HCT116 (cell line): Measurements from ENCODE around the gene ASS1. TPM values are rescaled to one million over a fixed set of nuclear protein-coding genes. Genes with fewer than 3 reads are reported as not detected.

Experiments
- ATAC-seq: fragments of 200-7000 bp; cut with Tn5 transposase; 2 replicates; pipeline ENCODE4 v1.9.1; 2020; ENCODE audit warnings: mild to moderate bottlenecking, moderate library complexity
- BruUV-seq: library from RNA; stranded (reverse); fragments of 400-500 nt; replicated peaks from 2 replicates; lab custom pipeline; 2021; lab: Mats Ljungman, UMichigan
- CTCF ChIA-PET: fragments of 300-600 bp; sonication (Branson Sonifier 250); formaldehyde crosslinking; loops from one replicate; lab custom pipeline; 2021; ENCODE audit warnings: antibody characterized with exemption; lab: Charles Lee
- POLR2A ChIA-PET: fragments of 300-600, 350-600 bp; sonication (Branson Sonifier 250); formaldehyde crosslinking; loops from one replicate; lab custom pipeline; 2021; ENCODE audit warnings: antibody characterized with exemption; lab: Charles Lee
- RAD21 ChIA-PET, 2 experiments: fragments of 300-600 bp; sonication (Branson Sonifier 250); formaldehyde crosslinking; loops; one replicate each; lab custom pipeline; 2023; ENCODE audit warnings: low total read pairs in 2 of 2; ENCODE audit not compliant: uncharacterized antibody in 2 of 2, unreplicated experiment in 2 of 2, low non-redundant PET in 1 of 2; lab: Charles Lee
- DNase-seq: peaks from one replicate; pipeline ENCODE4 v3.0.0-alpha.2; 2010; ENCODE audit warnings: low read depth, low spot score
- H2AFZ ChIP-seq: fragments of 200-600 bp; shearing (Covaris generic), sonication (generic); 2 replicates; pipeline ENCODE4 v1.6.1; 2017; ENCODE audit warnings: low read depth, mixed run types, mixed read lengths, antibody characterized with exemption, low read length; ENCODE audit not compliant: poor library complexity, severe bottlenecking
- H3K27ac ChIP-seq: 2 replicates; pipeline ENCODE4 v1.5.1; 2012; ENCODE audit warnings: low read depth, low read length
- H3K27me3 ChIP-seq: fragments of 200-600 bp; sonication (generic); 2 replicates; pipeline ENCODE4 v1.6.1; 2016; ENCODE audit warnings: mixed run types, low read length, mixed read lengths; ENCODE audit not compliant: insufficient read depth
- H3K36me3 ChIP-seq, 2 experiments: fragments of 200-500 bp in 1 of 2; fragments of 200-600 bp in 1 of 2; sonication (Bioruptor generic) in 1 of 2; sonication (generic) in 1 of 2; 2 replicates each; pipeline versions ENCODE4 v1.5.1 to v1.6.1; 2014 to 2016; ENCODE audit warnings: low read length in 2 of 2, inconsistent platforms in 1 of 2, mixed read lengths in 1 of 2, mixed run types in 1 of 2; ENCODE audit not compliant: insufficient read depth in 2 of 2, control insufficient read depth in 1 of 2
- H3K4me1 ChIP-seq, 2 experiments: fragments of 200-600 bp in 1 of 2; sonication (generic) in 1 of 2; 2 replicates each; pipeline versions ENCODE4 v1.5.1 to v1.6.1; 2012 to 2017; ENCODE audit warnings: low read length in 2 of 2, inconsistent platforms in 1 of 2, mild to moderate bottlenecking in 1 of 2, mixed read lengths in 1 of 2, mixed run types in 1 of 2, moderate library complexity in 1 of 2; ENCODE audit not compliant: insufficient read depth in 2 of 2, control insufficient read depth in 1 of 2
- H3K4me2 ChIP-seq: fragments of 200-600 bp; sonication (generic); 2 replicates; pipeline ENCODE4 v1.6.1; 2017; ENCODE audit warnings: mixed run types, low read length, mixed read lengths
- H3K4me3 ChIP-seq, 2 experiments: fragments of 200-600 bp in 1 of 2; sonication (generic) in 1 of 2; replicated peaks in 1 of 2; 2 replicates each; pipeline ENCODE4 v1.5.1; 2011 to 2016; ENCODE audit warnings: low read length in 2 of 2, control low read depth in 1 of 2, low read depth in 1 of 2, mild to moderate bottlenecking in 1 of 2, mixed read lengths in 1 of 2, mixed run types in 1 of 2
- H3K79me2 ChIP-seq: fragments of 200-600 bp; sonication (generic); 2 replicates; pipeline ENCODE4 v1.6.1; 2017; ENCODE audit warnings: mild to moderate bottlenecking, mixed run types, low read length, moderate library complexity, mixed read lengths; ENCODE audit not compliant: insufficient read depth
- H3K9ac ChIP-seq: fragments of 200-600 bp; sonication (generic); 2 replicates; pipeline ENCODE4 v1.6.1; 2016; ENCODE audit warnings: low read length, mixed read lengths
- H3K9me2 ChIP-seq: fragments of 200-600 bp; sonication (generic), shearing (Covaris generic); 2 replicates; pipeline ENCODE4 v1.6.1; 2017; ENCODE audit warnings: mixed run types, mild to moderate bottlenecking, moderate library complexity; ENCODE audit not compliant: insufficient read depth
- H3K9me3 ChIP-seq, 2 experiments: fragments of 200-500 bp in 1 of 2; fragments of 200-600 bp in 1 of 2; sonication (Bioruptor generic) in 1 of 2; sonication (generic) in 1 of 2; 2 replicates each; pipeline ENCODE4 v1.6.1; 2014 to 2017; ENCODE audit warnings: low read length in 2 of 2, mixed read lengths in 2 of 2, inconsistent platforms in 1 of 2, low read depth in 1 of 2, mild to moderate bottlenecking in 1 of 2, mixed run types in 1 of 2, moderate library complexity in 1 of 2; ENCODE audit not compliant: control insufficient read depth in 1 of 2, insufficient read depth in 1 of 2
- H4K20me1 ChIP-seq: fragments of 200-600 bp; sonication (generic), shearing (Covaris generic); 2 replicates; pipeline ENCODE4 v1.6.1; 2017; ENCODE audit warnings: mixed run types, mild to moderate bottlenecking, moderate library complexity; ENCODE audit not compliant: insufficient read depth
- ATF3 ChIP-seq: IDR thresholded peaks from 2 replicates; pipeline ENCODE4 v1.6.1; 2012
- CBX3 ChIP-seq: IDR thresholded peaks from 2 replicates; pipeline ENCODE4 v1.6.1; 2012; ENCODE audit warnings: low read depth
- CEBPB ChIP-seq: IDR thresholded peaks from 2 replicates; pipeline ENCODE4 v1.6.1; 2012; ENCODE audit warnings: low read depth
- ELF1 ChIP-seq: IDR thresholded peaks from 2 replicates; pipeline ENCODE4 v1.6.1; 2012; ENCODE audit warnings: low read depth, borderline replicate concordance
- EZH2 ChIP-seq: fragments of 200-600 bp; sonication (generic); IDR thresholded peaks from 2 replicates; pipeline ENCODE4 v1.6.1; 2017; ENCODE audit warnings: antibody characterized with exemption, mixed run types
- EZH2phosphoT487 ChIP-seq: fragments of 200-600 bp; IDR thresholded peaks from 2 replicates; pipeline ENCODE4 v1.6.1; 2018; ENCODE audit warnings: antibody characterized with exemption, borderline replicate concordance
- MAX ChIP-seq: IDR thresholded peaks from 2 replicates; pipeline ENCODE4 v1.6.1; 2012
- POLR2AphosphoS5 ChIP-seq: IDR thresholded peaks from 2 replicates; pipeline ENCODE4 v1.6.1; 2011; ENCODE audit warnings: mild to moderate bottlenecking, low read depth, low read length, moderate library complexity
- RAD21 ChIP-seq: IDR thresholded peaks from 2 replicates; pipeline ENCODE4 v1.6.1; 2012; ENCODE audit warnings: low read depth, mild to moderate bottlenecking
- REST ChIP-seq: IDR thresholded peaks from 2 replicates; pipeline ENCODE4 v1.6.1; 2012; ENCODE audit warnings: low read depth
- SIN3A ChIP-seq: IDR thresholded peaks from 2 replicates; pipeline ENCODE4 v1.6.1; 2012; ENCODE audit warnings: low read depth
- SP1 ChIP-seq: IDR thresholded peaks from 2 replicates; pipeline ENCODE4 v1.6.1; 2012; ENCODE audit warnings: low read depth
- SRF ChIP-seq: IDR thresholded peaks from 2 replicates; pipeline ENCODE4 v1.6.1; 2012; ENCODE audit warnings: low read depth
- TCF7L2 ChIP-seq: IDR thresholded peaks from 2 replicates; pipeline ENCODE4 v1.7.0; 2011; ENCODE audit warnings: borderline replicate concordance, inconsistent platforms; ENCODE audit not compliant: insufficient read depth, insufficient read length; ENCODE audit errors: extremely low read depth
- ZBTB33 ChIP-seq: IDR thresholded peaks from 2 replicates; pipeline ENCODE4 v1.6.1; 2011; ENCODE audit warnings: mild to moderate bottlenecking, low read length, moderate library complexity; ENCODE audit not compliant: insufficient replicate concordance; ENCODE audit errors: extremely low read depth
- ZFX ChIP-seq: fragments of 450-650 bp; IDR thresholded peaks from 2 replicates; pipeline ENCODE4 v1.6.1; 2017
- ZNF274 ChIP-seq: fragments of 200-500 bp; sonication (Bioruptor generic); IDR thresholded peaks from 2 replicates; pipeline ENCODE4 v1.6.1; 2014; ENCODE audit warnings: mild to moderate bottlenecking, low read depth, low read length, inconsistent platforms
- intact Hi-C: fragments of 100-400 bp; cut with micrococcal nuclease; formaldehyde crosslinking; loops from 2 replicates; pipeline ENCODE4 v1.10.0; 2022
- total RNA-seq: library from RNA; stranded (reverse); gene quantifications from one replicate; pipeline ENCODE4 v1.2.1, GENCODE V29; 2021; ENCODE audit not compliant: unreplicated experiment

ASS1 gene
- total RNA-seq, 1 experiment from 2014 or later, result 92.6 TPM

- Histone ChIP-seq H3K36me3 (no peaks in the 10 kb centered on the region), H3K9ac (no peak overlapping the region), H4K20me1 (no peaks in the 10 kb centered on the region), H3K79me2 (no peaks in the 10 kb centered on the region), H3K9me3 (no peaks in the 10 kb centered on the region), H3K4me2 (no peak overlapping the region), H3K27ac (no peak overlapping the region), H3K9me2 (no peaks in the 10 kb centered on the region), H2AFZ (no peak overlapping the region), H3K4me3 (no peak overlapping the region), H3K27me3 (no peaks in the 10 kb centered on the region), H3K4me1 (peaks cover 13 to 19% of the 10 kb centered on the region in 2 experiments)
- intact Hi-C loops, result no loop called here
- ChIA-PET POLR2A (no interaction called here), CTCF (no interaction called here), RAD21 (no interaction called here)
- TF ChIP-seq EZH2 (no peak), SIN3A (no peak), CBX3 (no peak), POLR2AphosphoS5 (no peak), SP1 (no peak), TCF7L2 (no peak), ZBTB33 (no peak), EZH2phosphoT487 (no peak), ZFX (no peak), CEBPB (no peak), ZNF274 (no peak), ELF1 (no peak), ATF3 (no peak), REST (no peak), SRF (no peak), MAX (no peak), RAD21 (no peak)
- DNase-seq, result no peak
- no peak for ATAC-seq
- no TSS peak for BruUV-seq
Measured at GRCh38 chr9:130424595-130425454, 19.9 kb upstream of the ASS1 start.
